Measurements from ENCODE around the gene FGD4.

DNA sequence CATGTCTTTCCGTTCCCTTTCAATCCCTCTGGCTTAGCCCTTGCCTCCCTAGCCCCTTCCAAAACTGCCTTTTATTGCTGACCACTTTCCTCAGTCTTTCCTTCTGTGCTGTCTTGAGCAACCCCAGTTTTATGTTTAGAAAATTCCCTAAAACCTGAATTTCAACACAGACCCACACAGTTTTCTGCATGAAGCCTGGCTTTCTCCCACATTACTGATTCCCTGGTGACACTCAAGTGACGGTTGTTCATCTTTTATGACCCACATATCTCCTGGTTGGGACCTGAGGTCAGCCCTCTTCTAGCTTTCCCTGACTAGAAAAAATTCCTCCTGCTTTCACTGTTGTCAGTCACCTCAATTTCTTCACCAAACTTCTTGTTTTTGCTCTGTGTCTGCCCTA, 21.0 kb downstream of the FGD4 start:
- TF ChIP-seq, protein P1, sequence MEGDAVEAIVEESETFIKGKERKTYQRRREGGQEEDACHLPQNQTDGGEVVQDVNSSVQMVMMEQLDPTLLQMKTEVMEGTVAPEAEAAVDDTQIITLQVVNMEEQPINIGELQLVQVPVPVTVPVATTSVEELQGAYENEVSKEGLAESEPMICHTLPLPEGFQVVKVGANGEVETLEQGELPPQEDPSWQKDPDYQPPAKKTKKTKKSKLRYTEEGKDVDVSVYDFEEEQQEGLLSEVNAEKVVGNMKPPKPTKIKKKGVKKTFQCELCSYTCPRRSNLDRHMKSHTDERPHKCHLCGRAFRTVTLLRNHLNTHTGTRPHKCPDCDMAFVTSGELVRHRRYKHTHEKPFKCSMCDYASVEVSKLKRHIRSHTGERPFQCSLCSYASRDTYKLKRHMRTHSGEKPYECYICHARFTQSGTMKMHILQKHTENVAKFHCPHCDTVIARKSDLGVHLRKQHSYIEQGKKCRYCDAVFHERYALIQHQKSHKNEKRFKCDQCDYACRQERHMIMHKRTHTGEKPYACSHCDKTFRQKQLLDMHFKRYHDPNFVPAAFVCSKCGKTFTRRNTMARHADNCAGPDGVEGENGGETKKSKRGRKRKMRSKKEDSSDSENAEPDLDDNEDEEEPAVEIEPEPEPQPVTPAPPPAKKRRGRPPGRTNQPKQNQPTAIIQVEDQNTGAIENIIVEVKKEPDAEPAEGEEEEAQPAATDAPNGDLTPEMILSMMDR (IDR thresholded peaks at IDR 0.05), result no peak
- TF ChIP-seq POLR2A (IDR thresholded peaks at IDR 0.05), result no peak
